ENCODE results near the gene PCDH11X.
"Not testable (repeated sequence)": the region's sequence is repeated elsewhere in the genome, so short reads cannot be mapped to it uniquely, and the experiment has no call there.

Gene PCDH11X

DNA sequence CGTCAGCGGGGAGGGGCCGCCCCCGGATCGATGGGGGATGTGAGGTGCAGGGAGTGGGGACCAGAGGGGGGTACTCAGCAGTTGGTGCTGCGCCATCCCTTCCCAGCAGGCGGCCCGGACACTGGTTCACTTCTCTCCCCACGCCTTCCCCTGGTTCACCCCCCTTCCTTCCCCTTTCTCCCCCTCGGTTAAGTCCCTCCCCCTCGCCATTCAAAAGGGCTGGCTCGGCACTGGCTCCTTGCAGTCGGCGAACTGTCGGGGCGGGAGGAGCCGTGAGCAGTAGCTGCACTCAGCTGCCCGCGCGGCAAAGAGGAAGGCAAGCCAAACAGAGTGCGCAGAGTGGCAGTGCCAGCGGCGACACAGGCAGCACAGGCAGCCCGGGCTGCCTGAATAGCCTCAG lies at the start of gene PCDH11X:
TSS of gene PCDH11X (plus strand) at position 241 of the 400 bp plus-strand sequence. CDS start 56,130 bp downstream, outside the sequence.
- H3K4me1 Mint-ChIP-seq, H3K36me3 Mint-ChIP-seq, H3K9me3 Mint-ChIP-seq, H3K4me3 Mint-ChIP-seq, DNase-seq, CTCF ChIA-PET, H3K27ac Mint-ChIP-seq: not testable (repeated sequence)
- peaks cover 33% of the 10 kb centered on the region for H3K27me3 Mint-ChIP-seq

GRCh38 chrX:91747446-91747845 lies 31.7 kb upstream of the PCDH11X start:
- H3K27me3 Mint-ChIP-seq, H3K9me3 Mint-ChIP-seq, H3K36me3 Mint-ChIP-seq, H3K4me1 Mint-ChIP-seq, DNase-seq, H3K27ac Mint-ChIP-seq, CTCF ChIA-PET, H3K4me3 Mint-ChIP-seq: not testable (repeated sequence)

DNA sequence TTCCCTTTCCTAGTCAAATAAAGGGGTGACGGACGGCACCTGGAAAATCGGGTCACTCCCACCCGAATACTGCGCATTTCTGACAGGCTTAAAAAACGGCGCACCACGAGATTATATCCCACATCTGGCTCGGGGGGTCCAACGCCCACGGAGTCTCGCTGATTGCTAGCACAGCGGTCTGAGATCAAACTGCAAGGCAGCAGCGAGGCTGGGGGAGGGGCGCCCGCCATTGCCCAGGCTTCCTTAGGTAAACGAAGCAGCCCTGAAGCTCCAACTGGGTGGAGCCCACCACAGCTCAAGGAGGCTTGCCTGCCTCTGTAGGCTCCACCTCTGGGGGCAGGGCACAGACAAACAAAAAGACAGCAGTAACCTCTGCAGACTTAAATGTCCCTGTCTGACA lies 26.2 kb upstream of the PCDH11X start:
- CTCF ChIA-PET, H3K36me3 Mint-ChIP-seq, H3K4me1 Mint-ChIP-seq, H3K27ac Mint-ChIP-seq, H3K9me3 Mint-ChIP-seq, DNase-seq, H3K4me3 Mint-ChIP-seq, H3K27me3 Mint-ChIP-seq: not testable (repeated sequence)

GRCh38 chrX:91770619-91771488 lies 8.3 kb upstream of the PCDH11X start:
- H3K36me3 Mint-ChIP-seq, H3K4me1 Mint-ChIP-seq, H3K27me3 Mint-ChIP-seq, H3K9me3 Mint-ChIP-seq, H3K4me3 Mint-ChIP-seq, DNase-seq, H3K27ac Mint-ChIP-seq, CTCF ChIA-PET: not testable (repeated sequence)

DNA sequence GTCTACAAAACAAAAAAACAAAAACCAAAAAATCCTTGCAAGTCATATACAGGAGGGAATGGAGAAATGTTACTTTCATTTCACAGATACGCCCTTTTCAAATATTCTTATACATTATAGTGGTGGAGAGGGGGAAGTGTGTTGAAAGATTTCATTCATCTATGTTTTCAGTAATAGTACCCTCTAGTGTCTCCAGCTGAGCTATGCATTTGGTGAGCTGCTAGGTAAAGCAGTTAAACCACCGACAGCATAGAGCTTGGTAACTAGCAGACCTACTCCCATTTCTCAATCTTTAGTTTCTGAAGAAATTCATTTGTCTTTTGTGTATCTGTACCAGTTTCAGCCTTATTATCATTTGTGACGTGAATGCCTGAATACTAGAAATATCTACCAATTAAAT lies 5.2 kb upstream of the PCDH11X start:
- H3K27ac Mint-ChIP-seq, DNase-seq, H3K4me1 Mint-ChIP-seq, H3K4me3 Mint-ChIP-seq, H3K9me3 Mint-ChIP-seq, CTCF ChIA-PET, H3K36me3 Mint-ChIP-seq, H3K27me3 Mint-ChIP-seq: not testable (repeated sequence)

- CTCF ChIA-PET, H3K9me3 Mint-ChIP-seq, H3K27ac Mint-ChIP-seq, H3K4me1 Mint-ChIP-seq, H3K4me3 Mint-ChIP-seq, H3K36me3 Mint-ChIP-seq, DNase-seq: not testable (repeated sequence)
- H3K27me3 Mint-ChIP-seq: peaks cover 36% of the 10 kb centered on the region
These were observed 833 bp downstream of the PCDH11X start for GRCh38 chrX:91780008-91780407.

GRCh38 chrX:91780698-91781097 lies 1.5 kb downstream of the PCDH11X start:
- DNase-seq, CTCF ChIA-PET, H3K27ac Mint-ChIP-seq, H3K4me1 Mint-ChIP-seq, H3K9me3 Mint-ChIP-seq, H3K4me3 Mint-ChIP-seq, H3K36me3 Mint-ChIP-seq: not testable (repeated sequence)
- H3K27me3 Mint-ChIP-seq: peaks cover 36% of the 10 kb centered on the region

- H3K27ac Mint-ChIP-seq, H3K4me3 Mint-ChIP-seq, CTCF ChIA-PET, DNase-seq, H3K36me3 Mint-ChIP-seq, H3K9me3 Mint-ChIP-seq, H3K4me1 Mint-ChIP-seq: not testable (repeated sequence)
- peaks cover 36% of the 10 kb centered on the region for H3K27me3 Mint-ChIP-seq
These were observed 2.6 kb downstream of the PCDH11X start for GRCh38 chrX:91781553-91782298.

DNA sequence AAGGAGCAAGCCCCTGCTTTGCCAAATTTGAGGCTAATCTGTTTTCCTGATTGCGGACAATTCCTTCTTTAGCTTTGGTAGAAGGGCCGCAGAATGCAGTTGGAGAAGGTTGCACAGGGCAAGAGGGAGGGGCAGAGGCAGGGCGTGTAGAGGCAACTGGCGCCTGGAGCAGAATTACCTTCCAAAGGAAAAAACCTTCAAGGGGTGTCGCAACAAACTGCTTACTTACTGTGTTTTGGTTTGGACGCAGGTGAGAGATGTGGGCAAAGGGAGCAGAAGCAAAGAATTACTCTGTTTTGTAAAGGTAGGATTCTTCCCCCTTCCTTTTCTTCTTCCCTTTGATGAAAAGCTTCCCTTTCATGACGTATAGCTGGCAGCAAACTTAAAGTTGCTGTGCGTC lies 3.6 kb downstream of the PCDH11X start:
- H3K9me3 Mint-ChIP-seq, CTCF ChIA-PET, H3K27ac Mint-ChIP-seq, DNase-seq, H3K4me1 Mint-ChIP-seq, H3K4me3 Mint-ChIP-seq, H3K36me3 Mint-ChIP-seq: not testable (repeated sequence)
- H3K27me3 Mint-ChIP-seq: peaks cover 36% of the 10 kb centered on the region

GRCh38 chrX:91817537-91817936 lies 38.4 kb downstream of the PCDH11X start:
- H3K27ac Mint-ChIP-seq, H3K9me3 Mint-ChIP-seq, CTCF ChIA-PET, H3K27me3 Mint-ChIP-seq, H3K4me1 Mint-ChIP-seq, H3K4me3 Mint-ChIP-seq, DNase-seq, H3K36me3 Mint-ChIP-seq: not testable (repeated sequence)

DNA sequence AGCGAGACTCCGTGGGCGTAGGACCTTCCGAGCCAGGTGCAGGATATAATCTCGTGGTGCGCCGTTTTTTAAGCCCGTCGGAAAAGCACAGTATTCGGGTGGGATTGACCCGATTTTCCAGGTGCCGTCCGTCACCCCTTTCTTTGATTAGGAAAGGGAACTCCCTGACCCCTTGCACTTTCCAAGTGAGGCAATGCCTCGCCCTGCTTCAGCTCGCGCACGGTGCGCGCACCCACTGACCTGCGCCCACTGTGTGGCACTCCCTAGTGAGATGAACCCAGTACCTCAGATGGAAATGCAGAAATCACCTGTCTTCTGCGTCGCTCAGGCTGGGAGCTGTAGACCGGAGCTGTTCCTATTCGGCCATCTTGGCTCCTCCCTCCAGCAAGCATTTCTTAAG lies 46.1 kb downstream of the PCDH11X start:
- H3K27me3 Mint-ChIP-seq, CTCF ChIA-PET, DNase-seq, H3K4me3 Mint-ChIP-seq, H3K27ac Mint-ChIP-seq, H3K36me3 Mint-ChIP-seq, H3K4me1 Mint-ChIP-seq, H3K9me3 Mint-ChIP-seq: not testable (repeated sequence)
